ENCODE data around the gene WDR55. TPM values are rescaled to one million over a fixed set of nuclear protein-coding genes. Genes with fewer than 3 reads are reported as not detected.

Gene WDR55
- total and polyA plus RNA-seq, 3 donors from 2014 or later: 11.7 to 21.1 (median 17.6) TPM

GRCh38 chr5:140632366-140633020, 32.2 kb upstream of the WDR55 start:
- intact Hi-C loops (cut with DNase I; ENCODE audit: low total_unique reads): loop anchor here (10.0 kb wide), 1 partner anchor 88 kb away; the partner anchor contains the start of gene EIF4EBP3
- 7% methylated on average over 51 of the region's 51 CpGs; no CpG with 5 or more reads in 1 of the 2 donors for WGBS, 2 donors
- Histone ChIP-seq H3K27me3 (no peaks in the 10 kb centered on the region), H3K9me3 (no peaks in the 10 kb centered on the region), H3K36me3 (ENCODE audit: low read depth, missing control alignments) (no peaks in the 10 kb centered on the region), H3K4me1 (peaks cover 5% of the 10 kb centered on the region), H3K27ac (peak overlapping the region; percentile 56 to 87), H3K4me3 (peak overlapping the region; percentile 46 to 62)
- DNase-seq: peak; percentile 61
- no peak for TF ChIP-seq POLR2A (IDR thresholded peaks at IDR 0.05)
- TF ChIP-seq, protein P1, sequence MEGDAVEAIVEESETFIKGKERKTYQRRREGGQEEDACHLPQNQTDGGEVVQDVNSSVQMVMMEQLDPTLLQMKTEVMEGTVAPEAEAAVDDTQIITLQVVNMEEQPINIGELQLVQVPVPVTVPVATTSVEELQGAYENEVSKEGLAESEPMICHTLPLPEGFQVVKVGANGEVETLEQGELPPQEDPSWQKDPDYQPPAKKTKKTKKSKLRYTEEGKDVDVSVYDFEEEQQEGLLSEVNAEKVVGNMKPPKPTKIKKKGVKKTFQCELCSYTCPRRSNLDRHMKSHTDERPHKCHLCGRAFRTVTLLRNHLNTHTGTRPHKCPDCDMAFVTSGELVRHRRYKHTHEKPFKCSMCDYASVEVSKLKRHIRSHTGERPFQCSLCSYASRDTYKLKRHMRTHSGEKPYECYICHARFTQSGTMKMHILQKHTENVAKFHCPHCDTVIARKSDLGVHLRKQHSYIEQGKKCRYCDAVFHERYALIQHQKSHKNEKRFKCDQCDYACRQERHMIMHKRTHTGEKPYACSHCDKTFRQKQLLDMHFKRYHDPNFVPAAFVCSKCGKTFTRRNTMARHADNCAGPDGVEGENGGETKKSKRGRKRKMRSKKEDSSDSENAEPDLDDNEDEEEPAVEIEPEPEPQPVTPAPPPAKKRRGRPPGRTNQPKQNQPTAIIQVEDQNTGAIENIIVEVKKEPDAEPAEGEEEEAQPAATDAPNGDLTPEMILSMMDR (IDR thresholded peaks at IDR 0.05): no peak

DNA sequence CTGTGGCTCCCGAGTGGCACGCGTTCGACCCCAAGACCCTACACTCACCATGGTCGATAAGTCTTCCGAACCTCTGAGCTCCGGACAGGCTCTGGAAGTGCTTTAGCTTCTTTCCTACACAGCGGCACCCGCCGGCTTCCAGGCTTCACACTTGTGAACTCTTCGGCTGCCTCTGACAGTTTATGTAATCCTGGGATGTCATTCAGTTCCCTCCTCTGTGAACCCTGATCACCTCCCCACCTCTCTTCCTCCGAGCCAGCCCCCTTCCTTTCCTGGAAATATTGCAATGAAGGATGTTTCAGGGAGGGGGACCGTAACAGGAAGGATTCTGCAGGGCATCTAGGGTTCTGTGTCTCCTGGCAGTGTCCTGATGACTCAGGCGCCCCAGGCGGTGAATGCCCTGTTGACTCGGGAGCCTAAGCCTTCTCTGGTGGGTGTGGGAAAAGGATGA, 31.7 kb upstream of the WDR55 start, which contains the start of gene CD14:
CD14 (minus strand) TSS at position 155 of the 451 bp plus-strand sequence; CDS start at position 51, 104 bp downstream.
- Histone ChIP-seq H3K9me3 (no peaks in the 10 kb centered on the region), H3K27me3 (no peaks in the 10 kb centered on the region), H3K36me3 (ENCODE audit: low read depth, missing control alignments) (no peaks in the 10 kb centered on the region), H3K4me3 (peak within 1 kb of the TSS; percentile 46 to 62), H3K27ac (peak within 1 kb of the TSS; percentile 56 to 87), H3K4me1 (peaks cover 5% of the 10 kb centered on the region)
- intact Hi-C loops (cut with DNase I; ENCODE audit: low total_unique reads): loop anchor here (10.0 kb wide), 1 partner anchor 88 kb away; the partner anchor contains the start of gene EIF4EBP3
- WGBS, 2 donors: 12 to 20% methylated on average over 16 of the region's 16 CpGs
- no peak for TF ChIP-seq POLR2A (IDR thresholded peaks at IDR 0.05)
- TF ChIP-seq, protein P1 (IDR thresholded peaks at IDR 0.05): no peak
- DNase-seq: peak; percentile 67

DNA sequence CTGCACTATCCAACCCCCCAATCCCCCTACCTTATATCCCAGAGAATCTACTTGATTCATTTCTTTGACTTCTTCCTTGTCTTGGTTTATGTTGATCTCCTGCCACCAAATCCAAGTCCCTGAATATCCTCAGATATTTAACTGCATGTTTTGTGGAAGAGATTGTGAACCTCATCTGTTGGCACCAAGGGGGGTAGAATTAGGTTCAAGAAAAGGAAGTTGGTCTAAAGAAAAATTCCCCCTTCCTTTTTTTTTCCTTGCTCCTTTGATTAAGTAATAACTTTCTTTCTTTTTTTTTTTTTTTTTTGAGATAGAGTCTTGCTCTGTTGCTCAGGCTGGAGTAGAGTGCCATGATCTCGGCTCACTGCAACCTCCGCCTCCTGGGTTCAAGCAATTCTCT, 31.2 kb upstream of the WDR55 start:
- Histone ChIP-seq H3K9me3 (no peaks in the 10 kb centered on the region), H3K4me1 (peaks cover 5% of the 10 kb centered on the region), H3K4me3 (peak overlapping the region in 1 of 2 donors; percentile 62), H3K36me3 (ENCODE audit: low read depth, missing control alignments) (no peaks in the 10 kb centered on the region), H3K27me3 (no peaks in the 10 kb centered on the region), H3K27ac (peak overlapping the region; percentile 56 to 87)
- DNase-seq: no peak
- WGBS, 2 donors: 70 to 92% methylated on average over 2 of the region's 2 CpGs
- TF ChIP-seq, protein P1 (IDR thresholded peaks at IDR 0.05): no peak
- TF ChIP-seq POLR2A (IDR thresholded peaks at IDR 0.05): no peak
- intact Hi-C loops (cut with DNase I; ENCODE audit: low total_unique reads): loop anchor here (10.0 kb wide), 1 partner anchor 89 kb away; the partner anchor contains the start of gene EIF4EBP3

GRCh38 chr5:140634103-140634502, 30.6 kb upstream of the WDR55 start:
- H3K4me1 ChIP-seq: peaks cover 5% of the 10 kb centered on the region

More at GRCh38 chr5:140634103-140634502, 30.6 kb upstream of the WDR55 start:
- Histone ChIP-seq H3K9me3 (no peaks in the 10 kb centered on the region), H3K4me3 (no peak overlapping the region), H3K36me3 (ENCODE audit: low read depth, missing control alignments) (no peaks in the 10 kb centered on the region), H3K27me3 (no peaks in the 10 kb centered on the region), H3K27ac (no peak overlapping the region)
- DNase-seq: no peak
- intact Hi-C loops (cut with DNase I; ENCODE audit: low total_unique reads): loop anchor here (10.0 kb wide), 1 partner anchor 89 kb away; the partner anchor contains the start of gene EIF4EBP3
- TF ChIP-seq POLR2A (IDR thresholded peaks at IDR 0.05): no peak
- TF ChIP-seq, protein P1 (IDR thresholded peaks at IDR 0.05): no peak
- WGBS, 2 donors: 46 to 48% methylated on average over 3 of the region's 3 CpGs
